Measurements from ENCODE around the gene GYG1.

The GYG1 gene

GRCh38 chr3:149016669-149017541 is 25.6 kb downstream of the GYG1 start:
- peak overlapping the region; percentile 45 for H3K27ac Mint-ChIP-seq
- no peaks in the 10 kb centered on the region for H3K9me3 Mint-ChIP-seq
- no peak overlapping the region for H3K4me3 Mint-ChIP-seq

GRCh38 chr3:149018247-149018646 is 26.9 kb downstream of the GYG1 start:
- no peak overlapping the region for H3K4me3 Mint-ChIP-seq
- peaks cover 15% of the 10 kb centered on the region for H3K4me1 Mint-ChIP-seq (ENCODE audit: low read depth)
- H3K27ac Mint-ChIP-seq, result no peak overlapping the region
- peaks cover 32% of the 10 kb centered on the region for H3K36me3 Mint-ChIP-seq (ENCODE audit: low read depth)
- no peaks in the 10 kb centered on the region for H3K27me3 Mint-ChIP-seq (ENCODE audit: low read depth)
- H3K9me3 Mint-ChIP-seq, result no peaks in the 10 kb centered on the region

More at GRCh38 chr3:149016669-149017541, 25.6 kb downstream of the GYG1 start:
- H3K27me3 Mint-ChIP-seq (ENCODE audit: low read depth), result no peaks in the 10 kb centered on the region
- H3K36me3 Mint-ChIP-seq (ENCODE audit: low read depth), result peaks cover 34% of the 10 kb centered on the region
- H3K4me1 Mint-ChIP-seq (ENCODE audit: low read depth), result peaks cover 15% of the 10 kb centered on the region

GRCh38 chr3:149019580-149019979 is 28.2 kb downstream of the GYG1 start:
- Mint-ChIP-seq H3K36me3 (ENCODE audit: low read depth) (peaks cover 36% of the 10 kb centered on the region), H3K27ac (no peak overlapping the region), H3K4me3 (no peak overlapping the region), H3K4me1 (ENCODE audit: low read depth) (peaks cover 11% of the 10 kb centered on the region), H3K9me3 (no peaks in the 10 kb centered on the region), H3K27me3 (ENCODE audit: low read depth) (no peaks in the 10 kb centered on the region)

GRCh38 chr3:149020196-149020838 is 29.0 kb downstream of the GYG1 start:
- Mint-ChIP-seq H3K27me3 (ENCODE audit: low read depth) (no peaks in the 10 kb centered on the region), H3K9me3 (no peaks in the 10 kb centered on the region), H3K36me3 (ENCODE audit: low read depth) (peaks cover 37% of the 10 kb centered on the region), H3K4me1 (ENCODE audit: low read depth) (peaks cover 9% of the 10 kb centered on the region), H3K27ac (no peak overlapping the region), H3K4me3 (no peak overlapping the region)

- H3K4me3 Mint-ChIP-seq, result no peak overlapping the region
- no peaks in the 10 kb centered on the region for H3K9me3 Mint-ChIP-seq
- H3K27me3 Mint-ChIP-seq (ENCODE audit: low read depth), result no peaks in the 10 kb centered on the region
- H3K36me3 Mint-ChIP-seq (ENCODE audit: low read depth), result peaks cover 37% of the 10 kb centered on the region
- H3K27ac Mint-ChIP-seq, result no peak overlapping the region
- peaks cover 5% of the 10 kb centered on the region for H3K4me1 Mint-ChIP-seq (ENCODE audit: low read depth)
Measured at GRCh38 chr3:149020839-149021252, 29.5 kb downstream of the GYG1 start.

- Mint-ChIP-seq H3K27ac (no peak overlapping the region), H3K27me3 (ENCODE audit: low read depth) (no peaks in the 10 kb centered on the region), H3K36me3 (ENCODE audit: low read depth) (peaks cover 38% of the 10 kb centered on the region), H3K9me3 (no peaks in the 10 kb centered on the region), H3K4me3 (no peak overlapping the region), H3K4me1 (ENCODE audit: low read depth) (peaks cover 4% of the 10 kb centered on the region)
Measured at GRCh38 chr3:149021830-149022229, 30.5 kb downstream of the GYG1 start.

- Mint-ChIP-seq H3K9me3 (no peaks in the 10 kb centered on the region), H3K27me3 (ENCODE audit: low read depth) (no peaks in the 10 kb centered on the region), H3K4me1 (ENCODE audit: low read depth) (peaks cover 1% of the 10 kb centered on the region), H3K27ac (no peak overlapping the region), H3K4me3 (no peak overlapping the region), H3K36me3 (ENCODE audit: low read depth) (peaks cover 42% of the 10 kb centered on the region)
Measured at GRCh38 chr3:149023951-149024350, 32.6 kb downstream of the GYG1 start.

GRCh38 chr3:149026718-149027117 is 35.4 kb downstream of the GYG1 start:
- Mint-ChIP-seq H3K9me3 (no peaks in the 10 kb centered on the region), H3K27ac (no peak overlapping the region), H3K36me3 (ENCODE audit: low read depth) (peaks cover 37% of the 10 kb centered on the region), H3K4me1 (ENCODE audit: low read depth) (peaks cover 1% of the 10 kb centered on the region), H3K27me3 (ENCODE audit: low read depth) (no peaks in the 10 kb centered on the region), H3K4me3 (no peak overlapping the region)

- Mint-ChIP-seq H3K4me3 (no peak overlapping the region), H3K9me3 (no peaks in the 10 kb centered on the region), H3K36me3 (ENCODE audit: low read depth) (peaks cover 17% of the 10 kb centered on the region), H3K27ac (no peak overlapping the region), H3K27me3 (ENCODE audit: low read depth) (no peaks in the 10 kb centered on the region), H3K4me1 (ENCODE audit: low read depth) (no peaks in the 10 kb centered on the region)
Measured at GRCh38 chr3:149031096-149031495, 39.8 kb downstream of the GYG1 start.

- Mint-ChIP-seq H3K4me3 (no peak overlapping the region), H3K27me3 (ENCODE audit: low read depth) (no peaks in the 10 kb centered on the region), H3K36me3 (ENCODE audit: low read depth) (peaks cover 18% of the 10 kb centered on the region), H3K4me1 (ENCODE audit: low read depth) (peaks cover 6% of the 10 kb centered on the region), H3K27ac (no peak overlapping the region), H3K9me3 (no peaks in the 10 kb centered on the region)
Measured at GRCh38 chr3:149037684-149038083, 46.3 kb downstream of the GYG1 start.

- H3K4me3 Mint-ChIP-seq, result no peak overlapping the region
- peaks cover 22% of the 10 kb centered on the region for H3K36me3 Mint-ChIP-seq (ENCODE audit: low read depth)
- H3K27ac Mint-ChIP-seq, result no peak overlapping the region
- H3K9me3 Mint-ChIP-seq, result no peaks in the 10 kb centered on the region
- no peaks in the 10 kb centered on the region for H3K27me3 Mint-ChIP-seq (ENCODE audit: low read depth)
- peaks cover 11% of the 10 kb centered on the region for H3K4me1 Mint-ChIP-seq (ENCODE audit: low read depth)
Measured at GRCh38 chr3:149038322-149038721, 47.0 kb downstream of the GYG1 start.

GRCh38 chr3:149042789-149043386 is 51.5 kb downstream of the GYG1 start:
- Mint-ChIP-seq H3K4me3 (peak overlapping the region; percentile 43), H3K4me1 (ENCODE audit: low read depth) (peaks cover 15% of the 10 kb centered on the region), H3K9me3 (no peaks in the 10 kb centered on the region), H3K36me3 (ENCODE audit: low read depth) (peaks cover 32% of the 10 kb centered on the region), H3K27me3 (ENCODE audit: low read depth) (no peaks in the 10 kb centered on the region), H3K27ac (peak overlapping the region; percentile 73)

- Mint-ChIP-seq H3K27me3 (ENCODE audit: low read depth) (no peaks in the 10 kb centered on the region), H3K9me3 (no peaks in the 10 kb centered on the region), H3K4me3 (no peak overlapping the region), H3K4me1 (ENCODE audit: low read depth) (peaks cover 15% of the 10 kb centered on the region), H3K27ac (no peak overlapping the region), H3K36me3 (ENCODE audit: low read depth) (peaks cover 31% of the 10 kb centered on the region)
Measured at GRCh38 chr3:149044339-149045083, 53.2 kb downstream of the GYG1 start.

GRCh38 chr3:149055575-149055974 is 64.2 kb downstream of the GYG1 start:
- Mint-ChIP-seq H3K27me3 (ENCODE audit: low read depth) (no peaks in the 10 kb centered on the region), H3K27ac (no peak overlapping the region), H3K4me3 (no peak overlapping the region), H3K9me3 (peaks cover 13% of the 10 kb centered on the region), H3K4me1 (ENCODE audit: low read depth) (no peaks in the 10 kb centered on the region), H3K36me3 (ENCODE audit: low read depth) (peaks cover 51% of the 10 kb centered on the region)
